Epithelial cell of proximal tubule (primary cell): ENCODE data around the gene TP53BP2. TPM values are rescaled to one million over a fixed set of nuclear protein-coding genes. Genes with fewer than 3 reads are reported as not detected.
"Not testable (repeated sequence)": the region's sequence is repeated elsewhere in the genome, so short reads cannot be mapped to it uniquely, and the experiment has no call there.

Source experiments
- DNase-seq: peaks from one replicate; pipeline ENCODE4 v3.0.0-alpha.2; 2011; ENCODE audit warnings: low read depth
- H3K4me3 ChIP-seq: 2 replicates; pipeline ENCODE4 v1.5.1; 2011; ENCODE audit warnings: low read depth, mild to moderate bottlenecking, low read length
- CTCF ChIP-seq: conservative IDR thresholded peaks from 2 replicates; pipeline ENCODE4 v1.5.1; 2012; ENCODE audit warnings: low read depth, mild to moderate bottlenecking, low read length
- total RNA-seq: library from RNA; depleted of rRNA; stranded (reverse); fragments of >200 nt; gene quantifications from 2 replicates; pipeline ENCODE4 v1.2.3, GENCODE V29; 2015

Gene TP53BP2
- total RNA-seq, 1 donor from 2014 or later = 102 TPM

GRCh38 chr1:223810586-223810985, 35.2 kb downstream of the TP53BP2 start:
- no peak for TF ChIP-seq CTCF
- DNase-seq = peak; percentile 75
- H3K4me3 ChIP-seq = no peak overlapping the region

- DNase-seq, H3K4me3 ChIP-seq: not testable (repeated sequence)
Measured at GRCh38 chr1:223809905-223810304, 35.8 kb downstream of the TP53BP2 start.

- TF ChIP-seq CTCF = no peak
- DNase-seq = no peak
- no peak overlapping the region for H3K4me3 ChIP-seq
Measured at GRCh38 chr1:223803211-223803610, 42.5 kb downstream of the TP53BP2 start.

GRCh38 chr1:223802602-223803001, 43.1 kb downstream of the TP53BP2 start:
- no peak overlapping the region for H3K4me3 ChIP-seq
- no peak for DNase-seq
- TF ChIP-seq CTCF = no peak

GRCh38 chr1:223802032-223802431, 43.7 kb downstream of the TP53BP2 start:
- H3K4me3 ChIP-seq = no peak overlapping the region
- no peak for DNase-seq
- TF ChIP-seq CTCF = no peak

GRCh38 chr1:223796210-223796609, 49.5 kb downstream of the TP53BP2 start:
- no peak overlapping the region for H3K4me3 ChIP-seq
- DNase-seq = no peak
- no peak for TF ChIP-seq CTCF

- no peak for DNase-seq
- no peak overlapping the region for H3K4me3 ChIP-seq
- TF ChIP-seq CTCF = no peak
Measured at GRCh38 chr1:223794136-223794880, 51.4 kb downstream of the TP53BP2 start.
